OCI-LY1 (cell line): ENCODE results near the gene DPF3.

Source experiments
- EZH2 ChIP-seq: fragments of 200-600 bp; sonication (generic), shearing (Covaris generic); IDR thresholded peaks from 2 replicates; pipeline ENCODE4 v1.8.0; 2017; ENCODE audit warnings: borderline replicate concordance, mixed run types, mild to moderate bottlenecking, antibody characterized with exemption, low read length, moderate library complexity, mixed read lengths
- TF ChIP-seq, protein P1 (sequence below): fragments of 200-600 bp; sonication (generic), shearing (Covaris generic); IDR thresholded peaks from 2 replicates; pipeline ENCODE4 v1.5.1; 2017; ENCODE audit warnings: mild to moderate bottlenecking, antibody characterized with exemption, low read length, moderate library complexity, mixed read lengths

DNA sequence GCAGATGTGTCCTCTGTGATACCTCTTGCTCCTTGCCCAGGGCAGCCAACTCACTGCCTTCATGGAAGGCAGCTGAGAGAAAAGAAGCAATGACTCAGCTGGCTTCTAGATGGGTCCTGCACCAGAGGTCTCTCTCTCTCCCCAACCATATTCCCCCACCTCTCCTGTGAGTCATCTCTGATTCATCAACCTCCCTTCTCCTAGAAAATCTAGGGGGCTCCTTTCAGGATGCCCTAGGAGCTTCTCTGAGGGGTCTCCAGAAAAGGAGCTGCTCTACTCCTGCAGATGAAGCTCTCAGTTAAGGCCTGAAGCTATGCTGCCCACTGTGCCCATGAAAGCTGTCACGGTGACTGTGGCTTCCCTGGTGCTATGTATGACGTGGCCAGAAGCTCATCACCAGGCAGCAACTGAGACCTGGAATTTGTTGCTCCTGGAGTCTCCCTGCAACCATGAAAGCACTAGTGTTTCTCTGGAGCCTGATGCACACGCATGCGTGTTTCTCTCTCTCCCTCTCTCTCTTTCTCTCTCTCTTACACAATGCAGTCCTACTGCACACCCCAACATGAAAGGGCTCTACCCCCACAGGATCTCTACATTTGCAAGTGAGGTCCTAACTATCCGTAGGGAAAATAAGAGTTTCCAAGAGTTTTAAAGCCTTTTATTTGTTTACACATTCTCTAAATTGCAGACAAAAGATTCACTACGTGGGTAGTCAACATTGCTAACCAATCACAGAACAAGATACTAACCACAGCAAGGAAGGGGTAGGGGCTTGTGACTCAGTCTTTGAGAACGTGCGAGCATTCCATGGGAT lies 285.3 kb downstream of the DPF3 start:
- TF ChIP-seq, protein P1, sequence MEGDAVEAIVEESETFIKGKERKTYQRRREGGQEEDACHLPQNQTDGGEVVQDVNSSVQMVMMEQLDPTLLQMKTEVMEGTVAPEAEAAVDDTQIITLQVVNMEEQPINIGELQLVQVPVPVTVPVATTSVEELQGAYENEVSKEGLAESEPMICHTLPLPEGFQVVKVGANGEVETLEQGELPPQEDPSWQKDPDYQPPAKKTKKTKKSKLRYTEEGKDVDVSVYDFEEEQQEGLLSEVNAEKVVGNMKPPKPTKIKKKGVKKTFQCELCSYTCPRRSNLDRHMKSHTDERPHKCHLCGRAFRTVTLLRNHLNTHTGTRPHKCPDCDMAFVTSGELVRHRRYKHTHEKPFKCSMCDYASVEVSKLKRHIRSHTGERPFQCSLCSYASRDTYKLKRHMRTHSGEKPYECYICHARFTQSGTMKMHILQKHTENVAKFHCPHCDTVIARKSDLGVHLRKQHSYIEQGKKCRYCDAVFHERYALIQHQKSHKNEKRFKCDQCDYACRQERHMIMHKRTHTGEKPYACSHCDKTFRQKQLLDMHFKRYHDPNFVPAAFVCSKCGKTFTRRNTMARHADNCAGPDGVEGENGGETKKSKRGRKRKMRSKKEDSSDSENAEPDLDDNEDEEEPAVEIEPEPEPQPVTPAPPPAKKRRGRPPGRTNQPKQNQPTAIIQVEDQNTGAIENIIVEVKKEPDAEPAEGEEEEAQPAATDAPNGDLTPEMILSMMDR, result no peak
- TF ChIP-seq EZH2, result no peak
